EL (cell line): ENCODE measurements around the gene FCHO1.

Experiments
- DNase-seq: peaks from one replicate; pipeline ENCODE4 v3.0.0-alpha.2; 2016

Gene FCHO1

GRCh38 chr19:17751103-17751911 lies at the start of gene FCHO1:
FCHO1 (plus strand) TSS chr19:17751477; CDS start chr19:17755165, 3,688 bp downstream.
- DNase-seq, result no peak

- DNase-seq, result peak; percentile 26
Observed at GRCh38 chr19:17703824-17704463, 47.3 kb upstream of the FCHO1 start.

DNA sequence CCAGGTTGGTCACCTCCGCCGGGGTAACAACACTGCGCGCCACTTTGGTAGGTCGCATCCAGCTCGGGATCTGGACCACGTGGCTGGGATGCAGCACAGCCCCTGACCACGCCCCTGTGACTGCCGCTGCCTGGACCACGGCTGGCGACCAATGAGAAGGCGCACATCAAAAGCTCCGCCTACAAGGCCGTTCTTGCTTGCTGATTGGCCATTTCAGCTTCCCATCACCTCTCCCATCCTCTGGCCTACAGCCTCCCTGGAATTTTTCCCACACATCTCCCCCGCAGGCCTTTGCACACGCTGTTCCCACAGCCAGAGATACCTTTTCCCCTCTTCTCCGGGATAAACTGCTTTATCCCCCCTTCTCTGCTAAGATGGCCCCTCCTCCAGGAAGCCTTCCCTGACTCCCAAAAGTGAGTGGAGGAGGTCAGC lies 44.5 kb upstream of the FCHO1 start:
- DNase-seq, result peak; percentile 50

DNA sequence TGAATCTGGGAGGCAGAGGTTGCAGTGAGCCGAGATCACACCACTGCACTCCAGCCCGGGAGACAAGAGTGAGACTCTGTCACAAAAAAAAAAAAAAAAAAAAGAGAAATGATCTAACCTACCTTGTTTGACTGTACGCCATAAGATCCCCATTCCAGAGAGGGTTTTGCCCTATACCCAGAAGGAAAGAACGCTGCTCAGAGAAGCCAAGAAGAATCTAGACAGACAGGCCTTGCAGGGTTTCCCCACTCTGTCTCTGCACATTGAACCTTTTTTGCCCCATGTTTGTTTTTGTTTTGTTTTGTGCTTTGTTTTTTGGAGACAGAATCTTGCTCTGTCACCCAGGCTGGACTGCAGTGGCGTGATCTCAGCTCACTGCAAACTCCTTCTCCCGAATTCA lies 39.4 kb upstream of the FCHO1 start:
- no peak for DNase-seq

DNA sequence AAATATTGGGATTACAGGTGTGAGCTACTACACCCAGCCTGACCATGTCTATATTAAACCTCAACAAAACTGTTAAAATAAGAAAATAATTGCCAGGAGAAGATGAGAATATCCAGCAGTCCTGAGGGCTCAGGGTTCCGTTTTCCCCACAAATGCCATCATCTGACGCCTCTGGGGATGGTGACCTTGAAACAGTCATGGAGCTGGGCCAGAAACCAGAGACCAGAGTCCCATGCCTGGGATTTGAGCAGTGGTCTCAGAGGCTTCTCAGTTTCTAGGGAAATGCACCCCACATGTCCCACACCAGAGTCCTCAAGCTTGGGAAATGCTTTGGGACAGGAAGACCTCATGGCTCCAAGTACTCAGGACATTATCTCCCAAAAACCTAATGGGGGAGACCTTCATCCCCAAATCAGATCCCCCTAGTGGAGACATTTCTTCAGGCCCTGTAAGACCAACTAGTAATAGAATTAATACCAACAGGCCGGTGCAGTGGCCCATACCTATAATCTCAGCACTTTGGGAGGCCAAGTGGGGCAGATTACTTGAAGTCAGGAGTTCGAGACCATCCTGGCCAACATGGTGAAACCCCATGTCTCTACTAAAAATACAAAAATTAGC lies 34.9 kb upstream of the FCHO1 start:
- no peak for DNase-seq

- no peak for DNase-seq
Observed at GRCh38 chr19:17718550-17718946, 32.7 kb upstream of the FCHO1 start.

DNA sequence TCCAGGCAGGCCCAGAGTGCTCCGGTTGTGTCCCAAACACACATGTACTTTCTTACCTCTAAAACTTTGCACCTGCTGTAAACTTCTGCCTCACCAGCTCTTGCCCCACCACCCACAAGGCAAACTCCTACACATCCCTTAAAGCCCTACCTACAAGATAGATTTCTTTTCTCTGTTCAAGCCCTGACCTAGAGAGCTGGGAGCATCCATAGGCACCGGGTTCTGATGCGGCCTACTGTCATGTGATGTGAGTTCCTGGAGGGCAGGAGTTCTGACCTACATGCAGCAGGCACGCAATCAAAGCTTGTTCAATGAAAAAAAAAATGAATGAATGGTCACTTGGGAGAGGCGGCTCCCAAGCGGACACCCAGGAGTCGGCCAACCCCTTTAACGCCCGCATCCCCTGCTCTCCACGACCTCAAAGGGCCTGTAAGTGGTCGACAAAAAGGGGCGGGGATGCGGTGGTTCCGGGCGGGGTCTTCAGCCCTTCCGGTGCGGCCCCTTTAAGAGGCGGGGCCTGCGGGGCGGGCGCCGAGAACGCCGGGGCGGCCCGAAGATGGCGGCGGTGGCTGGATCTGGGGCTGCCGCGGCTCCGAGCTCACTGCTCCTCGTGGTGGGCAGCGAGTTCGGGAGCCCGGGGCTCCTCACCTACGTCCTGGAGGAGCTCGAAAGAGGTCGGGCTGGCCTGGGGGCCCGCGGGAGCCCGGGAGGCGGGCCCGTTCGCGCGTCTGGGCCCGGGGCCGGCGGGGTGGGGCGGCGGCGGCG lies 32.1 kb upstream of the FCHO1 start, which contains the start of gene MAP1S:
MAP1S (plus strand) TSS at position 534 of the 765 bp plus-strand sequence; CDS start at position 557, 23 bp downstream.
- peak; percentile 64 for DNase-seq

DNA sequence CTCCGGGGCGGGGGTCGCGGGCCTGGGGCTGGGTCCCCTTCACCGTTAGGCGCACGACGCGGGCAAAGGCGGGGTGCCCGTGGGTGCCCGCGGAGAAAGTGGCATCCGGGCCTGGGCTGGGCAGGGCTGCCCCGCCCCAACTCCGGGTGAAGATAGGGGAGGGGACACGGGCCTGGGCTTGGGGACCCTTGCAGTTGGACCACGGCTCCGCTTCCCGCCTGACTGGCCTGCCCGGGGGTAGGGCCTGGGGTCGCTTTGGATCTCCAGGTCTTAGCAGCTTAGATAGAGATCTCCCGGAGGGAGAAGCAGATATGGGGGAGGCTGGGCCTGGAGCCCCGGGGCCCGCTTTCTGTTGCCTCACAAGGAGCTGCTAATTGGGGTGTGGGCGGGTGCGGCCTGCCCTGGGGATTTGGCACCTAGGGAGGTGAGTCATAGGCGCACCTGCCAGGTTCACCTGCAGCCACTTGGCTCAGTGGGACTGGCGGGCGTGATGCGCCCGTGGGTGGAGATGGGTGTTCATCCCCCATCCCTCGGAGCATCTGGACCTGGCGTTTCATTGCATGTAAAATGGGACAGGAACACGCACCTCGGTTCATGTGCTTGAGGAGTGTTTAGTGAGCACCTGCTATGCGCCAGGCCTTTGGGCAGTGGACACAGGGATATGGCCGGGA lies 31.4 kb upstream of the FCHO1 start:
- DNase-seq, result no peak

DNA sequence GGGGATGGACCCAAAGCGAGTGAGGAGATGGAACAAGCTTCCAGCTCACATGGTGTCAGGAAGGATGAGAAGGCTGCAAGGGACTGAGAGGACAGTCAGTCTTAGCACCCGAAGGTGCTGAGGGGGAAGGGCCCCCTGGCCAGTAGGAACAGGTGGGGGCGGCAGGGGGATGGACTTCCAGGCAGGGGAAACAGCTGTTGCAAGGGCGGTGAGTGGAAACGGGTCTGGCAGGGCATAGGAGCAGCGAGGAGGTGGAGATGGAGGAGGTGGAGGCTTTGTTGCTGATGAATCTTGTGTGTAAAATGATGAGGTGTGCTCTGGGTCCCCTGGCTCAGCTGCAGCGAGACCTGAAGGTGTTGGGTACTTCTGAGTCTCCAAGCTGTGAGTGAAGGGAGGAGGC lies 30.8 kb upstream of the FCHO1 start:
- DNase-seq, result no peak

- DNase-seq, result no peak
Observed at GRCh38 chr19:17721111-17721628, 30.1 kb upstream of the FCHO1 start.

- peak; percentile 56 for DNase-seq
Observed at GRCh38 chr19:17721821-17722220, 29.5 kb upstream of the FCHO1 start.

DNA sequence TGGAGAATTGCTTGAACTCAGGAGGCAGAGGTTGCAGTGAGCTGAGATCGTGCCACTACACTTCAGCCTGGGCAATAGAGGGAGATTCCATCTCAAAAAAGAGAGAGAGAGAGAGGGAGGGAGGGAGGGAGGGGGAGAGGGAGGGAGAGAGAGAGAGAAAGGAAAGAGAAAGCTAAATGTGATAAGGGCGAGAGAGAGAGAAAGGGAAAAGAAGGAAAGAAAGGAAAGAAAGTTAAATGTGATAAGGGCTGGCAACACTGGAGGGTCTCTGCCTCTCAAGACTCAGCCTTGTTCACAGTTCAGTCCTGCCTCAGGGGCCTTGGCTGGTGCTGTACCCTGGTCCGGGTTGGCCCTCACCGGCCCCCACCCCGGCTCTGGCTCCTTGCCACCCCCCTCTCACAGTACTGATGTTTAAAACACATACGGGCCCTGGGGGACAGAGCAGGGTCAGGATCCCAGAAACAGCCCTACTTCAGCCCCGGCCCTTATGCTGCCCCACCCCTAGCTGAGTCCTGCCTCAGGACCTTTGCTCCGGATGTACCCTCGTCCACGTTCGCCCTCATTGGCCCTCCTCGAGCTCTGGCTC lies 28.5 kb upstream of the FCHO1 start:
- DNase-seq, result no peak

GRCh38 chr19:17724655-17725054 lies 26.6 kb upstream of the FCHO1 start:
- no peak for DNase-seq

- no peak for DNase-seq
Observed at GRCh38 chr19:17725422-17726078, 25.7 kb upstream of the FCHO1 start.

DNA sequence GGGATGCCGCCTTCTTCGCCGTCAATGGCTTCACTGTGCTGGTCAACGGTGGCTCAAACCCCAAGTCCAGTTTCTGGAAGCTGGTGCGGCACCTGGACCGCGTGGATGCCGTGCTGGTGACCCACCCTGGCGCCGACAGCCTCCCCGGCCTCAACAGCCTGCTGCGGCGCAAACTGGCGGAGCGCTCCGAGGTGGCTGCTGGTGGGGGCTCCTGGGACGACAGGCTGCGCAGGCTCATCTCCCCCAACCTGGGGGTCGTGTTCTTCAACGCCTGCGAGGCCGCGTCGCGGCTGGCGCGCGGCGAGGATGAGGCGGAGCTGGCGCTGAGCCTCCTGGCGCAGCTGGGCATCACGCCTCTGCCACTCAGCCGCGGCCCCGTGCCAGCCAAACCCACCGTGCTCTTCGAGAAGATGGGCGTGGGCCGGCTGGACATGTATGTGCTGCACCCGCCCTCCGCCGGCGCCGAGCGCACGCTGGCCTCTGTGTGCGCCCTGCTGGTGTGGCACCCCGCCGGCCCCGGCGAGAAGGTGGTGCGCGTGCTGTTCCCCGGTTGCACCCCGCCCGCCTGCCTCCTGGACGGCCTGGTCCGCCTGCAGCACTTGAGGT lies 25.0 kb upstream of the FCHO1 start:
- DNase-seq, result no peak

DNA sequence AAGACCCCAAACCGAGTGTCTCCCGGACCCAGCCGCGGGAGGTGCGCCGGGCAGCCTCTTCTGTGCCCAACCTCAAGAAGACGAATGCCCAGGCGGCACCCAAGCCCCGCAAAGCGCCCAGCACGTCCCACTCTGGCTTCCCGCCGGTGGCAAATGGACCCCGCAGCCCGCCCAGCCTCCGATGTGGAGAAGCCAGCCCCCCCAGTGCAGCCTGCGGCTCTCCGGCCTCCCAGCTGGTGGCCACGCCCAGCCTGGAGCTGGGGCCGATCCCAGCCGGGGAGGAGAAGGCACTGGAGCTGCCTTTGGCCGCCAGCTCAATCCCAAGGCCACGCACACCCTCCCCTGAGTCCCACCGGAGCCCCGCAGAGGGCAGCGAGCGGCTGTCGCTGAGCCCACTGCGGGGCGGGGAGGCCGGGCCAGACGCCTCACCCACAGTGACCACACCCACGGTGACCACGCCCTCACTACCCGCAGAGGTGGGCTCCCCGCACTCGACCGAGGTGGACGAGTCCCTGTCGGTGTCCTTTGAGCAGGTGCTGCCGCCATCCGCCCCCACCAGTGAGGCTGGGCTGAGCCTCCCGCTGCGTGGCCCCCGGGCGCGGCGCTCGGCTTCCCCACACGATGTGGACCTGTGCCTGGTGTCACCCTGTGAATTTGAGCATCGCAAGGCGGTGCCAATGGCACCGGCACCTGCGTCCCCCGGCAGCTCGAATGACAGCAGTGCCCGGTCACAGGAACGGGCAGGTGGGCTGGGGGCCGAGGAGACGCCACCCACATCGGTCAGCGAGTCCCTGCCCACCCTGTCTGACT lies 24.1 kb upstream of the FCHO1 start:
- DNase-seq, result no peak

GRCh38 chr19:17727843-17728242 lies 23.4 kb upstream of the FCHO1 start:
- DNase-seq, result no peak

DNA sequence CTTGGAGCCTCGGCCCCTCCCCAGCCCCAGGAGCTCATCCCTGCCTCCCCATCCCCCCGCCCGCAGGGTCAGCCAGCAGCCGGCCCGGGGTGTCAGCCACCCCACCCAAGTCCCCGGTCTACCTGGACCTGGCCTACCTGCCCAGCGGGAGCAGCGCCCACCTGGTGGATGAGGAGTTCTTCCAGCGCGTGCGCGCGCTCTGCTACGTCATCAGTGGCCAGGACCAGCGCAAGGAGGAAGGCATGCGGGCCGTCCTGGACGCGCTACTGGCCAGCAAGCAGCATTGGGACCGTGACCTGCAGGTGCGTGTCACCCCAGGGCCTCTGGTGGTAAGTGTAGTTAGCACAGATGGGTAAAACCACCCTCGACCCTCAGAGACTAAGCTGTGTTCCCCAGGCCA lies 18.1 kb upstream of the FCHO1 start:
- no peak for DNase-seq

GRCh38 chr19:17734146-17734545 lies 17.1 kb upstream of the FCHO1 start:
- no peak for DNase-seq

DNA sequence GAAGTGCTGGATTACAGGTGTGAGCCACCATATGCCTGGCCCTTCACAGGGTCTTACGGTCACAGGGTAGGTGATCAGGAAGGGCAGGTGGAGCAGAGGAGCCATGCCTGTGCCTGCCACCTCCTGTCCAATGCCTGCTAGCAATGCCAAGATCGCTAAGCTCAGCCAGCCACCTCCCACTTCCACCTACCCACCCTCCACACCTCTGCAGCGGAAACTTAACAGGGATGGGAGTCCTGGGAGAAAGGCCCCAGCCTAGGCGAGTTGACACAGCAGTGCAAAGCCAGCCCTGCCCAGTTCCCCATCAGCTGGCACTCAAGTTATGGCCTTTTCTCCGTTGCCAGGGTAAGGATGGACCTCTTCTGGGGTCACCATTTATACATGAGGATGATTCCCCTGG lies 15.9 kb upstream of the FCHO1 start:
- no peak for DNase-seq
